Right cardiac atrium (tissue), 5 donors: ENCODE results near the gene RHOV. TPM values are rescaled to one million over a fixed set of nuclear protein-coding genes. Genes with fewer than 3 reads are reported as not detected.
A peak's percentile ranks its signal among the peaks of the same experiment; 100 is the strongest.

ENCODE experiments used
- ATAC-seq, 2 donors: fragments of 200-7000 bp; cut with Tn5 transposase; one replicate each; pipeline versions ENCODE4 v1.8.0 to v1.9.1; 2020; ENCODE audit warnings: moderate library complexity in 2 of 2, mild to moderate bottlenecking in 1 of 2
- DNase-seq, 3 donors: peaks; one replicate each; pipeline ENCODE4 v3.0.0-alpha.2; 2020
- H3K27ac ChIP-seq: one replicate; pipeline ENCODE4 v1.5.1; 2013; ENCODE audit warnings: mild to moderate bottlenecking, low read length, control low read depth, moderate library complexity
- H3K27me3 ChIP-seq: one replicate; pipeline ENCODE4 v1.6.1; 2013; ENCODE audit not compliant: control insufficient read depth, insufficient read depth
- H3K4me1 ChIP-seq: one replicate; pipeline ENCODE4 v1.6.1; 2013; ENCODE audit warnings: low read length; ENCODE audit not compliant: control insufficient read depth, insufficient read depth
- H3K4me3 ChIP-seq: one replicate; pipeline ENCODE4 v1.5.1; 2013; ENCODE audit warnings: low read length, control low read depth
- H3K9me3 ChIP-seq: one replicate; pipeline ENCODE4 v1.6.1; 2013; ENCODE audit warnings: low read length; ENCODE audit not compliant: control insufficient read depth
- WGBS: extraction: QIAGEN DNeasy Blood & Tissue Kit; methylation state at CpG from one replicate; pipeline ENCODE4 v1.1.7; 2013; 5-methylcytosine and 5-hydroxymethylcytosine counted together
- intact Hi-C, 4 donors: fragments of 100-400 bp; cut with DNase I; formaldehyde crosslinking; loops; one replicate each; pipeline versions ENCODE4 v1.11.0 to v1.14.0; 2022 to 2023
- polyA plus RNA-seq: library from polyadenylated mRNA; stranded (reverse); fragments of 200-250 nt; gene quantifications from one replicate; pipeline ENCODE4 v1.2.3, GENCODE V29; 2013
- total RNA-seq, 4 donors: library from RNA; stranded (reverse); fragmentation: NEBNext Ultra II Directional; extraction: Animal tissue kit (Norgen Biotek cat#: 25700); gene quantifications; one replicate each; pipeline ENCODE4 v1.2.1, GENCODE V29; 2021
- donor health status: healthy with polysubstance abuse.
- donor health status: DM: no; HTN: yes; CAD: no.
- donor health status: DM: no; HTN: no; CAD: no.
- donor health status: DM: no; HTN: yes; CAD: no; lungs with severe emphysema.
- donor health status: DM: yes; HTN: yes; CAD: no.

RHOV gene
- total and polyA plus RNA-seq, 5 donors = not detected

GRCh38 chr15:40891810-40892446, 17.9 kb upstream of the RHOV start:
- H3K4me1 ChIP-seq = peaks cover 6% of the 10 kb centered on the region
- WGBS = 11% methylated on average over 4 of the region's 4 CpGs
- H3K27me3 ChIP-seq = no peaks in the 10 kb centered on the region
- H3K27ac ChIP-seq = no peak overlapping the region
- ATAC-seq (no peak), DNase-seq (peak in 1 of 3 donors; percentile 65)
- H3K9me3 ChIP-seq = no peaks in the 10 kb centered on the region
- H3K4me3 ChIP-seq = no peak overlapping the region
- intact Hi-C loops = loop anchor here in 2 of 4 donors (5.0 to 10.0 kb wide), 3 partner anchors 35 to 215 kb away; partner anchors contain the start of gene RAD51 (in 1 of the 2)

- Histone ChIP-seq H3K27me3 (no peaks in the 10 kb centered on the region), H3K4me3 (no peak overlapping the region), H3K4me1 (peaks cover 6% of the 10 kb centered on the region), H3K9me3 (no peaks in the 10 kb centered on the region), H3K27ac (no peak overlapping the region)
- intact Hi-C loops = loop anchor here in 2 of 4 donors (5.0 to 10.0 kb wide), 3 partner anchors 34 to 214 kb away; partner anchors contain the start of gene RAD51 (in 1 of the 2)
- DNase-seq (no peak), ATAC-seq (no peak)
- WGBS = 84% methylated on average over 5 of the region's 5 CpGs
Observed at GRCh38 chr15:40891138-40891537, 17.1 kb upstream of the RHOV start.

DNA sequence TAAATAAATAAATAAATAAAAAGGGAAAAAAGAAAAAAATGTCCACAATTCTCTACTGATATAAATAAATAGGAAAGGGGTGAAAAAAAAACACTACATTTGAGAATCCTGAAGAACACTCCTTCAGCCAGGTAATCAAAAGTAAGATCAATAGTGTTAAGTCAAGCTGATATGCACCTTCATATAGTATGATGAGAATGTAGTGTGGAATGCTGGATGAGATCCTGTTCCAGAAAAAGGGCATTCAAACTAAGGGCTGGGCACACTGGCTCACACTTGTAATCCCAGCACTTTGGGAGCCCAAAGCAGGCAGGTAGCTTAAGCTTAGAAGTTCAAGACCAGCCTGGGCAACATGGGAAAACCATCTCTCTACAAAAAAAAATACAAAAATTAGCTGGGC, 15.1 kb upstream of the RHOV start:
- intact Hi-C loops = no loop called here
- Histone ChIP-seq H3K9me3 (no peaks in the 10 kb centered on the region), H3K27me3 (no peaks in the 10 kb centered on the region), H3K27ac (no peak overlapping the region), H3K4me3 (no peak overlapping the region), H3K4me1 (no peaks in the 10 kb centered on the region)
- no peak for ATAC-seq
- no peak for DNase-seq

DNA sequence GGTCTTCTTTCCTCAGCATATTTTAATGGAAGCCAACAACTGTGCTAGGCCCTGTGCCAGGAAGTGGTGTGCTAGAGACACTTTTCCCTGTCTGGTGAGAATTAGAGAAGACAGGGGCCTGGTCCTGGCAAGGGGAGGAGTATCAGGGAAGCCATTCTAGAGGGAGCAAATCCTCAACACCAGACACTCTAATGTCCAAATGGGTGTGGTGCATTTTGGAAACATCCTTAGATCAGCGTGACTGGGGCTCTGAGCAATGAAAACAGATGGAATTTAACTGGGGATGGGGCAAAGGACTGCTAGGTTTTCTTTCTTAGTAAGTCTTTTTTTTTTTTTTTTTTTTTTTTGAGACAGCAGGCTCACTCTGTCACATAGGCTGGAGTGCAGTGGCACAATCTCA, 12.6 kb upstream of the RHOV start:
- Histone ChIP-seq H3K27ac (no peak overlapping the region), H3K27me3 (no peaks in the 10 kb centered on the region), H3K4me1 (no peaks in the 10 kb centered on the region), H3K9me3 (no peaks in the 10 kb centered on the region), H3K4me3 (no peak overlapping the region)
- 69% methylated on average over 1 of the region's 1 CpG for WGBS
- ATAC-seq (no peak), DNase-seq (no peak)
- intact Hi-C loops = no loop called here

- ATAC-seq = no peak
- Histone ChIP-seq H3K9me3 (no peaks in the 10 kb centered on the region), H3K27me3 (no peaks in the 10 kb centered on the region), H3K27ac (no peak overlapping the region), H3K4me1 (no peaks in the 10 kb centered on the region), H3K4me3 (no peak overlapping the region)
- no peak for DNase-seq
- 94% methylated on average over 6 of the region's 6 CpGs for WGBS
- intact Hi-C loops = no loop called here
Observed at GRCh38 chr15:40881351-40881750, 7.3 kb upstream of the RHOV start.

DNA sequence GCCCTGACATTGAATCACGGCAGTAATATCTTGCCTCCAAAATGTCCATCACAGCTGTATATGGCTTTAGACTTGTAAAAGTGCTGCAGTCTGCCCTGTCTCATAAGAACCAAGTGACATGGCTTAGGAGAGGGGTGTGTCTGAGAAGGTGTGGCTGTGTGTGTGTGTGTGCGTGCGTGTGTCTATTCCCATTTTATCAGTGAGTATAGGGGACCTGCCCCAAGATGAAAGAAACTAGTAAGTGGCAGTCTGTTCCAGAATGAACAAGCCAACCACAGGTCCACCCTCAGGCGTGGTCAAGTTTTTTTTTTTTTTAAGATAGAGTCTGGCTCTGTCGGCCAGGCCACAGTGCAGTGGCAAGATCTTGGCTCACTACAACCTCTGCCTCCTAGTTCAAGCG, 5.6 kb upstream of the RHOV start:
- intact Hi-C loops = loop anchor here in 1 of 4 donors (5.0 kb wide), 1 partner anchor 357 kb away; no protein-coding TSS in a partner anchor
- Histone ChIP-seq H3K4me3 (no peak overlapping the region), H3K27ac (no peak overlapping the region), H3K4me1 (no peaks in the 10 kb centered on the region), H3K9me3 (no peaks in the 10 kb centered on the region), H3K27me3 (no peaks in the 10 kb centered on the region)
- DNase-seq (no peak), ATAC-seq (no peak)
- WGBS = 85% methylated on average over 6 of the region's 6 CpGs

- Histone ChIP-seq H3K27ac (no peak overlapping the region), H3K9me3 (no peaks in the 10 kb centered on the region), H3K4me1 (no peaks in the 10 kb centered on the region), H3K27me3 (no peaks in the 10 kb centered on the region), H3K4me3 (no peak overlapping the region)
- no peak for DNase-seq
- no peak for ATAC-seq
- 93% methylated on average over 1 of the region's 1 CpG for WGBS
- intact Hi-C loops = loop anchor here in 1 of 4 donors (5.0 kb wide), 1 partner anchor 356 kb away; no protein-coding TSS in a partner anchor
Observed at GRCh38 chr15:40878785-40879184, 4.8 kb upstream of the RHOV start.

GRCh38 chr15:40877694-40878093, 3.7 kb upstream of the RHOV start:
- no peak for DNase-seq
- Histone ChIP-seq H3K4me1 (no peaks in the 10 kb centered on the region), H3K27me3 (no peaks in the 10 kb centered on the region), H3K27ac (no peak overlapping the region), H3K4me3 (no peak overlapping the region), H3K9me3 (no peaks in the 10 kb centered on the region)
- intact Hi-C loops = loop anchor here in 1 of 4 donors (5.0 kb wide), 1 partner anchor 355 kb away; no protein-coding TSS in a partner anchor
- WGBS = 62% methylated on average over 2 of the region's 2 CpGs
- ATAC-seq = no peak

GRCh38 chr15:40875991-40876730, 2.1 kb upstream of the RHOV start:
- no peaks in the 10 kb centered on the region for H3K4me1 ChIP-seq
- no peak for ATAC-seq
- H3K9me3 ChIP-seq = no peaks in the 10 kb centered on the region
- no peak overlapping the region for H3K27ac ChIP-seq
- intact Hi-C loops = loop anchor here in 1 of 4 donors (5.0 kb wide), 1 partner anchor 354 kb away; no protein-coding TSS in a partner anchor
- H3K4me3 ChIP-seq = no peak overlapping the region
- WGBS = 88% methylated on average over 6 of the region's 6 CpGs
- H3K27me3 ChIP-seq = no peaks in the 10 kb centered on the region
- no peak for DNase-seq

- no peak overlapping the region for H3K27ac ChIP-seq
- H3K27me3 ChIP-seq = no peaks in the 10 kb centered on the region
- ATAC-seq = no peak
- H3K9me3 ChIP-seq = no peaks in the 10 kb centered on the region
- H3K4me3 ChIP-seq = peak overlapping the region; percentile 81
- 64% methylated on average over 33 of the region's 33 CpGs for WGBS
- no peak for DNase-seq
- intact Hi-C loops = no loop called here
- no peaks in the 10 kb centered on the region for H3K4me1 ChIP-seq
Observed at GRCh38 chr15:40872791-40873693, 992 bp downstream of the RHOV start.
